Measurements from ENCODE around the gene THEM5.

Gene THEM5

GRCh38 chr1:151847867-151848596 lies 5.5 kb downstream of the THEM5 start:
- no peak overlapping the region for H3K4me3 ChIP-seq (ENCODE audit: low read length)
- DNase-seq (ENCODE audit: low read depth) = no peak
- no peak for TF ChIP-seq CTCF (IDR thresholded peaks at IDR 0.05; ENCODE audit: insufficient read depth, low read depth, low read length, missing control alignments)

GRCh38 chr1:151846686-151847237 lies 6.8 kb downstream of the THEM5 start:
- TF ChIP-seq CTCF (IDR thresholded peaks at IDR 0.05; ENCODE audit: insufficient read depth, low read depth, low read length, missing control alignments) = no peak
- DNase-seq (ENCODE audit: low read depth) = no peak
- no peak overlapping the region for H3K4me3 ChIP-seq (ENCODE audit: low read length)

- peak; percentile 25 for TF ChIP-seq CTCF (IDR thresholded peaks at IDR 0.05; ENCODE audit: insufficient read depth, low read depth, low read length, missing control alignments)
- DNase-seq (ENCODE audit: low read depth) = peak; percentile 80
- no peak overlapping the region for H3K4me3 ChIP-seq (ENCODE audit: low read length)
Observed at GRCh38 chr1:151846062-151846568, 7.4 kb downstream of the THEM5 start.

GRCh38 chr1:151843398-151843797 lies 10.1 kb downstream of the THEM5 start:
- DNase-seq (ENCODE audit: low read depth) = no peak
- no peak for TF ChIP-seq CTCF (IDR thresholded peaks at IDR 0.05; ENCODE audit: insufficient read depth, low read depth, low read length, missing control alignments)
- H3K4me3 ChIP-seq (ENCODE audit: low read length) = no peak overlapping the region

- peak; percentile 43 for DNase-seq (ENCODE audit: low read depth)
- TF ChIP-seq CTCF (IDR thresholded peaks at IDR 0.05; ENCODE audit: insufficient read depth, low read depth, low read length, missing control alignments) = no peak
Observed at GRCh38 chr1:151841141-151841540, 12.4 kb downstream of the THEM5 start.

GRCh38 chr1:151840421-151840820 lies 13.1 kb downstream of the THEM5 start:
- DNase-seq (ENCODE audit: low read depth) = no peak

More at GRCh38 chr1:151841141-151841540, 12.4 kb downstream of the THEM5 start:
- H3K4me3 ChIP-seq (ENCODE audit: low read length) = no peak overlapping the region

More at GRCh38 chr1:151840421-151840820, 13.1 kb downstream of the THEM5 start:
- H3K4me3 ChIP-seq (ENCODE audit: low read length) = peak overlapping the region; percentile 41
- TF ChIP-seq CTCF (IDR thresholded peaks at IDR 0.05; ENCODE audit: insufficient read depth, low read depth, low read length, missing control alignments) = no peak

Measured in epithelial cell of esophagus (primary cell).